Esophagus squamous epithelium (tissue), 5 donors: ENCODE data around the gene IL11. TPM values are rescaled to one million over a fixed set of nuclear protein-coding genes. Genes with fewer than 3 reads are reported as not detected.

Experiments
- DNase-seq: peaks from one replicate; lab custom pipeline; 2025; lab: John Stamatoyannopoulos, UW
- H3K27ac ChIP-seq, 4 donors: fragments of 200-600 bp; sonication (generic); one replicate each; pipeline ENCODE4 v1.5.1; 2016 to 2019; ENCODE audit warnings: mild to moderate bottlenecking in 1 of 4
- H3K27me3 ChIP-seq, 4 donors: fragments of 200-600 bp; sonication (generic); 1 replicate in 3 of 4; 2 replicates in 1 of 4; pipeline versions ENCODE4 v1.5.1 to v1.6.0; 2017 to 2021; ENCODE audit warnings: antibody characterized with exemption in 1 of 4
- H3K36me3 ChIP-seq, 3 donors: fragments of 200-600 bp; sonication (generic); one replicate each; pipeline ENCODE4 v1.5.1; 2016 to 2019
- H3K4me1 ChIP-seq, 3 donors: fragments of 200-600 bp; sonication (generic); one replicate each; pipeline ENCODE4 v1.5.1; 2017 to 2019
- H3K4me3 ChIP-seq, 4 donors: fragments of 200-600 bp; sonication (generic); 1 replicate in 3 of 4; 2 replicates in 1 of 4; pipeline ENCODE4 v1.5.1; 2016 to 2019; ENCODE audit warnings: mild to moderate bottlenecking in 2 of 4, moderate library complexity in 1 of 4
- H3K9me3 ChIP-seq, 3 donors: fragments of 200-600 bp; sonication (generic); one replicate each; pipeline ENCODE4 v1.5.1; 2016 to 2019
- CTCF ChIP-seq, 6 experiments: fragments of 450-650 bp in 4 of 6; fragments of 200-600 bp in 2 of 6; sonication (generic) in 2 of 6; IDR thresholded peaks; one replicate each; pipeline ENCODE4 v1.5.1; 2016 to 2019; ENCODE audit warnings: antibody characterized with exemption in 6 of 6, mild to moderate bottlenecking in 4 of 6, moderate library complexity in 4 of 6
- POLR2A ChIP-seq, 4 donors: fragments of 450-650 bp; IDR thresholded peaks; one replicate each; pipeline ENCODE4 v1.6.1; 2017; ENCODE audit warnings: antibody characterized with exemption in 4 of 4, mild to moderate bottlenecking in 4 of 4, moderate library complexity in 3 of 4
- WGBS, 2 donors: methylation state at CpG; one replicate each; pipeline ENCODE4 v1.1.5; 2018; 5-methylcytosine and 5-hydroxymethylcytosine counted together
- intact Hi-C: fragments of 100-400 bp; cut with DNase I; formaldehyde crosslinking; loops from one replicate; pipeline ENCODE4 v1.15.0; 2022
- total RNA-seq, 4 donors: library from RNA; depleted of rRNA; stranded (reverse); fragments of >200 nt; gene quantifications; one replicate each; pipeline ENCODE4 v1.1.0, GENCODE V29; 2016
- donor health status: DM: yes; HTN: yes; CAD: no.

IL11 gene
- total RNA-seq, 4 donors from 2014 or later = not detected

- peak overlapping the region in 1 of 4 donors; percentile 9 for H3K27ac ChIP-seq
- TF ChIP-seq CTCF (IDR thresholded peaks at IDR 0.05) (no peak), POLR2A (IDR thresholded peaks at IDR 0.05) (no peak)
- H3K4me3 ChIP-seq = no peak overlapping the region
- intact Hi-C loops = no loop called here
- peaks cover 3 to 45% (median 14%) of the 10 kb centered on the region in 3 donors for H3K36me3 ChIP-seq
- peaks cover 0 to 11% (median 0%) of the 10 kb centered on the region in 4 donors for H3K27me3 ChIP-seq
- no peak for DNase-seq
- H3K4me1 ChIP-seq = peaks cover 7 to 37% (median 10%) of the 10 kb centered on the region in 3 donors
- H3K9me3 ChIP-seq = no peaks in the 10 kb centered on the region
- 77 to 81% methylated on average over 19 to 38 of the region's 43 CpGs for WGBS, 2 donors
These were observed 24.2 kb downstream of the IL11 start for GRCh38 chr19:55345818-55346724.

- Histone ChIP-seq H3K36me3 (peaks cover 3 to 45% (median 14%) of the 10 kb centered on the region in 3 donors), H3K27ac (no peak overlapping the region), H3K9me3 (no peaks in the 10 kb centered on the region), H3K4me1 (peaks cover 15 to 45% (median 18%) of the 10 kb centered on the region in 3 donors), H3K27me3 (peaks cover 0 to 3% (median 0%) of the 10 kb centered on the region in 4 donors), H3K4me3 (no peak overlapping the region)
- WGBS, 2 donors = 86% methylated on average over 17 to 22 of the region's 22 CpGs
- TF ChIP-seq POLR2A (IDR thresholded peaks at IDR 0.05) = no peak
- TF ChIP-seq CTCF (IDR thresholded peaks at IDR 0.05) = no peak
- intact Hi-C loops = no loop called here
- no peak for DNase-seq
These were observed 25.0 kb downstream of the IL11 start for GRCh38 chr19:55345101-55345817.

- no peak for DNase-seq
- Histone ChIP-seq H3K27me3 (no peaks in the 10 kb centered on the region), H3K36me3 (peaks cover 3 to 45% (median 14%) of the 10 kb centered on the region in 3 donors), H3K4me3 (no peak overlapping the region), H3K27ac (no peak overlapping the region), H3K4me1 (peaks cover 18 to 49% (median 19%) of the 10 kb centered on the region in 3 donors), H3K9me3 (no peaks in the 10 kb centered on the region)
- 87% methylated on average over 5 of the region's 9 CpGs; no CpG with 5 or more reads in 1 of the 2 donors for WGBS, 2 donors
- TF ChIP-seq POLR2A (IDR thresholded peaks at IDR 0.05) (no peak), CTCF (IDR thresholded peaks at IDR 0.05) (no peak)
- intact Hi-C loops = no loop called here
These were observed 25.8 kb downstream of the IL11 start for GRCh38 chr19:55344444-55344843.

- peak overlapping the region in 2 of 4 donors; percentile 65 to 70 for H3K4me3 ChIP-seq
- H3K9me3 ChIP-seq = no peaks in the 10 kb centered on the region
- WGBS, 2 donors = 84 to 87% methylated on average over 5 to 8 of the region's 50 CpGs
- intact Hi-C loops = no loop called here
- H3K36me3 ChIP-seq = peaks cover 3 to 35% (median 10%) of the 10 kb centered on the region in 3 donors
- peaks cover 0 to 7% (median 0%) of the 10 kb centered on the region in 4 donors for H3K27me3 ChIP-seq
- DNase-seq = no peak
- H3K27ac ChIP-seq = no peak overlapping the region
- no peak for TF ChIP-seq POLR2A (IDR thresholded peaks at IDR 0.05)
- peaks cover 18 to 59% (median 23%) of the 10 kb centered on the region in 3 donors for H3K4me1 ChIP-seq
These were observed 28.4 kb downstream of the IL11 start for GRCh38 chr19:55341595-55342531.

DNA sequence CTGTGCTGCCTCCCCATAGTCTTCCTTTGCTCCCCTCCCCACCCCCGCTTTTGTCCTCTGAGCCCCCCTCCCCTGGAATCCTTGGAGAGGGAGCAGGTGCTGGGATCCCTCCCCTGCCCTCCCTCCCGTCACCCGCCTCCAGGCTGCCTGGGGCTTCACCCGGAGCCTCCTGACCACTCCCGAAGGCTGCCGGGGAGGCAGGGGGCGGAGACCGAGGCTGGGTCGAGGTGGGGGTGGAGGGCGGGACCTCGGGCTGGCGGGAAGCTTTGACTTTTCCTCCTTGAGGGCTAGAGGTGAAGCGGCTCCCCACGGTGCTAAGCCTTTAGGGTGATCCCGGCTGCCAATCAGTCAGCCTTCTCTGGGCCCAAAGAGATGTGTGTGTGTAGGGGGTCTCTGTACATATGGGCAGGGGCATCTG, 29.1 kb downstream of the IL11 start:
- Histone ChIP-seq H3K27ac (peak overlapping the region in 2 of 4 donors; percentile 92 to 96), H3K4me3 (peak overlapping the region; percentile 65 to 81 (median 74)), H3K9me3 (no peaks in the 10 kb centered on the region), H3K4me1 (peaks cover 18 to 59% (median 23%) of the 10 kb centered on the region in 3 donors), H3K36me3 (peaks cover 3 to 28% (median 8%) of the 10 kb centered on the region in 3 donors), H3K27me3 (peaks cover 0 to 9% (median 0%) of the 10 kb centered on the region in 4 donors)
- TF ChIP-seq CTCF (IDR thresholded peaks at IDR 0.05) (no peak), POLR2A (IDR thresholded peaks at IDR 0.05) (no peak)
- DNase-seq = no peak
- WGBS, 2 donors = 17% methylated on average over 1 of the region's 15 CpGs; no CpG with 5 or more reads in 1 of the 2 donors
- intact Hi-C loops = no loop called here
